T1000 (cell line): ENCODE results near the gene AK9.
A peak's percentile ranks its signal among the peaks of the same experiment; 100 is the strongest.

Experiments used
- DNase-seq: peaks from one replicate; lab custom pipeline; 2025; ENCODE audit warnings: mixed read lengths; lab: John Stamatoyannopoulos, UW

AK9 gene

GRCh38 chr6:109456710-109457561 lies 234.1 kb downstream of the AK9 start:
- DNase-seq, result no peak

- DNase-seq, result no peak
These were observed 234.9 kb downstream of the AK9 start for GRCh38 chr6:109456111-109456583.

GRCh38 chr6:109455437-109456110 lies 235.4 kb downstream of the AK9 start, which contains the start of gene MICAL1:
Gene MICAL1 (minus strand): TSS chr6:109455772. CDS start chr6:109454196, 1,576 bp downstream.
- DNase-seq, result peak; percentile 64

- no peak for DNase-seq
These were observed 236.2 kb downstream of the AK9 start for GRCh38 chr6:109454496-109455436.

- no peak for DNase-seq
These were observed 237.2 kb downstream of the AK9 start for GRCh38 chr6:109453594-109454495.

GRCh38 chr6:109453156-109453555 lies 237.8 kb downstream of the AK9 start:
- DNase-seq, result no peak

GRCh38 chr6:109452181-109452580 lies 238.8 kb downstream of the AK9 start:
- DNase-seq, result no peak

GRCh38 chr6:109451376-109451775 lies 239.6 kb downstream of the AK9 start:
- no peak for DNase-seq

- no peak for DNase-seq
These were observed 240.2 kb downstream of the AK9 start for GRCh38 chr6:109450801-109451200.

GRCh38 chr6:109449795-109450673 lies 241.0 kb downstream of the AK9 start:
- DNase-seq, result no peak

- no peak for DNase-seq
These were observed 241.8 kb downstream of the AK9 start for GRCh38 chr6:109449064-109449794.

- no peak for DNase-seq
These were observed 242.4 kb downstream of the AK9 start for GRCh38 chr6:109448615-109449014.

- DNase-seq, result no peak
These were observed 243.0 kb downstream of the AK9 start for GRCh38 chr6:109447878-109448555.

- DNase-seq, result no peak
These were observed 243.9 kb downstream of the AK9 start for GRCh38 chr6:109447087-109447486.

GRCh38 chr6:109446541-109446940 lies 244.5 kb downstream of the AK9 start:
- DNase-seq, result no peak

- no peak for DNase-seq
These were observed 244.9 kb downstream of the AK9 start for GRCh38 chr6:109446072-109446471.

- DNase-seq, result no peak
These were observed 245.6 kb downstream of the AK9 start for GRCh38 chr6:109445382-109445781.

- DNase-seq, result no peak
These were observed 247.5 kb downstream of the AK9 start for GRCh38 chr6:109443425-109443950.
